Measurements from ENCODE around the gene CRELD1. TPM values are rescaled to one million over a fixed set of nuclear protein-coding genes. Genes with fewer than 3 reads are reported as not detected.
A peak's percentile ranks its signal among the peaks of the same experiment; 100 is the strongest.

The CRELD1 gene
- total RNA-seq, 6 experiments from 2014 or later = 22.4 to 43.5 (median 30.5) TPM

- intact Hi-C loops (cut with DNase I) = no loop called here
- DNase-seq = peak; percentile 85 to 91 (median 90)
- TF ChIP-seq, protein P1, sequence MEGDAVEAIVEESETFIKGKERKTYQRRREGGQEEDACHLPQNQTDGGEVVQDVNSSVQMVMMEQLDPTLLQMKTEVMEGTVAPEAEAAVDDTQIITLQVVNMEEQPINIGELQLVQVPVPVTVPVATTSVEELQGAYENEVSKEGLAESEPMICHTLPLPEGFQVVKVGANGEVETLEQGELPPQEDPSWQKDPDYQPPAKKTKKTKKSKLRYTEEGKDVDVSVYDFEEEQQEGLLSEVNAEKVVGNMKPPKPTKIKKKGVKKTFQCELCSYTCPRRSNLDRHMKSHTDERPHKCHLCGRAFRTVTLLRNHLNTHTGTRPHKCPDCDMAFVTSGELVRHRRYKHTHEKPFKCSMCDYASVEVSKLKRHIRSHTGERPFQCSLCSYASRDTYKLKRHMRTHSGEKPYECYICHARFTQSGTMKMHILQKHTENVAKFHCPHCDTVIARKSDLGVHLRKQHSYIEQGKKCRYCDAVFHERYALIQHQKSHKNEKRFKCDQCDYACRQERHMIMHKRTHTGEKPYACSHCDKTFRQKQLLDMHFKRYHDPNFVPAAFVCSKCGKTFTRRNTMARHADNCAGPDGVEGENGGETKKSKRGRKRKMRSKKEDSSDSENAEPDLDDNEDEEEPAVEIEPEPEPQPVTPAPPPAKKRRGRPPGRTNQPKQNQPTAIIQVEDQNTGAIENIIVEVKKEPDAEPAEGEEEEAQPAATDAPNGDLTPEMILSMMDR (IDR thresholded peaks at IDR 0.05) = peak; percentile 65 to 84 (median 71)
- peak; percentile 51 for TF ChIP-seq POLR2A (IDR thresholded peaks at IDR 0.05)
- H3K9me3 ChIP-seq = no peaks in the 10 kb centered on the region
- peaks cover 0 to 11% (median 0%) of the 10 kb centered on the region in 4 donors for H3K36me3 ChIP-seq
- peak; percentile 87 to 93 (median 88) for ATAC-seq
- peak overlapping the region; percentile 38 to 56 (median 49) for H3K4me3 ChIP-seq
- 34% methylated on average over 6 of the region's 90 CpGs for WGBS (ENCODE audit: insufficient coverage, low coverage, low lambda C conversion rate, missing lambda C conversion rate)
- peaks cover 0 to 16% (median 0%) of the 10 kb centered on the region in 4 donors for H3K4me1 ChIP-seq
- peak overlapping the region in 2 of 3 donors; percentile 0 to 52 for H3K27ac ChIP-seq
- H3K27me3 ChIP-seq = no peaks in the 10 kb centered on the region
These were observed 12.7 kb downstream of the CRELD1 start for GRCh38 chr3:9946112-9947024.

GRCh38 chr3:9947025-9947995 lies 13.7 kb downstream of the CRELD1 start:
- H3K27ac ChIP-seq = peak overlapping the region in 2 of 3 donors; percentile 0 to 52

DNA sequence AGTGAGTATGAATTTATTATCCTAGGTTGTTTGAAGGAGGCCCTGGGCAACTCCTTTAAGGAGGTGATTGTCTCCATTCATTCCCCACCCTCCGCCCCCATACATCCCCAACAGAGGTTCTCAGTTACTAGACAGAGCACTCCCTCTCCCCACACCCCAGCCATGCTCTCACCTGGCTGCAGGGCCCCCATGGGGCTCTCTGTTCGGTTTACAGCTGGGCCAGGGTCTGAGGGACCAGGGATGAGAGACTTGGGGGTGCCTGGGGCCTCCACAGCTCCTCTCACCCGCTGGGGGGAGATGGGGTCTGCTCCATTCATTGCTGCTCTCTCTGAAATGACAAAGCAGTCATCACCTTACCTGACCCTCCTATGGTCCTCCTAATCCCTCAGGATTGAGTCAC lies 15.0 kb downstream of the CRELD1 start:
- no peak for TF ChIP-seq POLR2A (IDR thresholded peaks at IDR 0.05)
- TF ChIP-seq, protein P1 (IDR thresholded peaks at IDR 0.05) = no peak
- Histone ChIP-seq H3K4me1 (peaks cover 0 to 16% (median 0%) of the 10 kb centered on the region in 4 donors), H3K9me3 (no peaks in the 10 kb centered on the region), H3K27me3 (no peaks in the 10 kb centered on the region), H3K4me3 (no peak overlapping the region), H3K36me3 (no peaks in the 10 kb centered on the region), H3K27ac (no peak overlapping the region)
- intact Hi-C loops (cut with DNase I) = no loop called here
- ATAC-seq = no peak
- WGBS (ENCODE audit: insufficient coverage, low coverage, low lambda C conversion rate, missing lambda C conversion rate) = 84% methylated on average over 2 of the region's 3 CpGs
- DNase-seq = no peak

More at GRCh38 chr3:9947025-9947995, 13.7 kb downstream of the CRELD1 start:
- peak; percentile 80 to 86 (median 82) for DNase-seq
- H3K27me3 ChIP-seq = no peaks in the 10 kb centered on the region
- no peaks in the 10 kb centered on the region for H3K9me3 ChIP-seq
- peaks cover 0 to 8% (median 0%) of the 10 kb centered on the region in 4 donors for H3K36me3 ChIP-seq
- peak overlapping the region; percentile 38 to 56 (median 49) for H3K4me3 ChIP-seq
- ATAC-seq = peak; percentile 81 to 87 (median 85)
- peaks cover 0 to 16% (median 0%) of the 10 kb centered on the region in 4 donors for H3K4me1 ChIP-seq
- 40% methylated on average over 18 of the region's 86 CpGs for WGBS (ENCODE audit: insufficient coverage, low coverage, low lambda C conversion rate, missing lambda C conversion rate)
- intact Hi-C loops (cut with DNase I) = no loop called here
- TF ChIP-seq, protein P1 (IDR thresholded peaks at IDR 0.05) = peak; percentile 49 to 72 (median 58)
- TF ChIP-seq POLR2A (IDR thresholded peaks at IDR 0.05) = peak; percentile 25

GRCh38 chr3:9949115-9949514 lies 15.5 kb downstream of the CRELD1 start:
- no peak overlapping the region for H3K4me3 ChIP-seq
- intact Hi-C loops (cut with DNase I) = no loop called here
- no peaks in the 10 kb centered on the region for H3K27me3 ChIP-seq
- H3K27ac ChIP-seq = no peak overlapping the region
- TF ChIP-seq, protein P1 (IDR thresholded peaks at IDR 0.05) = no peak
- no peak for TF ChIP-seq POLR2A (IDR thresholded peaks at IDR 0.05)
- no peaks in the 10 kb centered on the region for H3K9me3 ChIP-seq
- DNase-seq (no peak), ATAC-seq (no peak)
- peaks cover 0 to 16% (median 0%) of the 10 kb centered on the region in 4 donors for H3K4me1 ChIP-seq
- no peaks in the 10 kb centered on the region for H3K36me3 ChIP-seq
- WGBS (ENCODE audit: insufficient coverage, low coverage, low lambda C conversion rate, missing lambda C conversion rate) = no CpG with 5 or more reads among the region's 7 CpGs

Data from right lobe of liver (tissue), 6 donors.